ENCODE results near the gene ENGASE.

The ENGASE gene

GRCh38 chr17:79096477-79096876, 21.9 kb downstream of the ENGASE start:
- no peak for DNase-seq

- no peak for DNase-seq
Observed at GRCh38 chr17:79097226-79098055, 22.8 kb downstream of the ENGASE start.

- DNase-seq, result no peak
Observed at GRCh38 chr17:79098282-79098867, 23.8 kb downstream of the ENGASE start.

DNA sequence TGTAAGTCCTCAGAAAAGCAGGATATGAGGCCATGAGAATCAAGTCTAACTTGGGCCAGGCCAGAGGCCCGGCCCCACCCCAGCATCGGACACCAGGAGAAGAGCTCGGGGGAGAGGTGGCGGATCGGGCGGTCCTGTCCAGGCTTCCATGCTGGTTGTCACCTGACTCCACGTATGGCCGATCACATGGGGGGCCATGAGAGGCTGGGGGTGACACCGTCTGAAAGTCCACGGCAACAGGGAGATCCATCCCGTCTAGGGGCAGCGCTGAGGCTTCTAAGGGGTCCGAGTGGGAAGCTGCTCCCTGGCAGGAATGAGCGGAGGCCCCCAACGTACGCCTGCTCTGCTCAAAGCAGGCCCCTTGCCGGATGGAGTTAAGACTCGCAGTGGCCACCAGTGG, 25.8 kb downstream of the ENGASE start:
- no peak for DNase-seq

DNA sequence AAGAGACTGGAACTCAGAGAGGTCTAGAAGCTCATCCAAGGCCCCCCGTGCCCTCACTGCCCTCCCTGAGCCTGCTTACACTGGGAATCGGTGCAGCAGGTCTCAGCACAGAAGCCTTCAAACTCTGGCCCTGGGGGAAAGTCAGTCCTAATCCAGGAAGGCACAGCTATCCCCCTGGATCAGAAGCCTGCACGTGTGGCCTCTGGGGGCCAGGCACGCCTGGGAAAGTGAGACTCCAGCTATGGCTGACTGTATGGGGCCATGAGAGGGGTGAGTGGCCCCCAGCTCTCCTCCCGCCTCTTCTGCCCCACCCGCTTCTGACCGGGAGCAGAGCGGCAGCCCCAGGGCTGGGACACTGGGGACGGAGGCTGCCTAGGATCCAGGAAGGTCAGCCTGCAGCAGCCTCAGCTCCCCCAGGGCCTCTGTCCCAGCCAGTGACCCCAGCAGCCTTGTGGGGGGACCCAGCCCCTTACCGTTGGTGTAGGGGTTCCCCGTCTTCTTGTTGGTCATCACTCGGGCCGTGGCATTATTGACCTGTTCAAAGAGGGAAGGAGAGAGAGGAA, 26.6 kb downstream of the ENGASE start:
- DNase-seq, result no peak

DNA sequence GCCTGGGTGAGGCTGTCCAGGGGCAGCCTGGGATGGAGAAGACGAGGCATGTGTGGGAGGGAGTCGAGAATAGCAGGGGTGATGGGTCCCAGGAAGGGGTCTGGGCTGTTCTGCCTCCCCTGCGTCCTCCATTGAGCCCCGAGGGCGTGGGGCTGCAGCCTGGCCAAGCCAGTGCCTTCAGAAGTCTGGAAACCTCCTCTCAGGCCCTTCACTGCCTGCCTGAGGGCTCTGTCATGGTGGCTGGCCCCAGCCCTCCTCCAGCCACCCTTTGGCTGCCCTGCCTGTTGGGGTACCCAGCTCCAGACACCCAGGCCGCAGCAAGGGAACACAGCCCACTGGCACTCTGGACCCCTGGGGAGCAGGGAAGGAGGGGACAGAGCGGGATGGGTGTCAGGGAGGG, 27.6 kb downstream of the ENGASE start:
- no peak for DNase-seq

DNA sequence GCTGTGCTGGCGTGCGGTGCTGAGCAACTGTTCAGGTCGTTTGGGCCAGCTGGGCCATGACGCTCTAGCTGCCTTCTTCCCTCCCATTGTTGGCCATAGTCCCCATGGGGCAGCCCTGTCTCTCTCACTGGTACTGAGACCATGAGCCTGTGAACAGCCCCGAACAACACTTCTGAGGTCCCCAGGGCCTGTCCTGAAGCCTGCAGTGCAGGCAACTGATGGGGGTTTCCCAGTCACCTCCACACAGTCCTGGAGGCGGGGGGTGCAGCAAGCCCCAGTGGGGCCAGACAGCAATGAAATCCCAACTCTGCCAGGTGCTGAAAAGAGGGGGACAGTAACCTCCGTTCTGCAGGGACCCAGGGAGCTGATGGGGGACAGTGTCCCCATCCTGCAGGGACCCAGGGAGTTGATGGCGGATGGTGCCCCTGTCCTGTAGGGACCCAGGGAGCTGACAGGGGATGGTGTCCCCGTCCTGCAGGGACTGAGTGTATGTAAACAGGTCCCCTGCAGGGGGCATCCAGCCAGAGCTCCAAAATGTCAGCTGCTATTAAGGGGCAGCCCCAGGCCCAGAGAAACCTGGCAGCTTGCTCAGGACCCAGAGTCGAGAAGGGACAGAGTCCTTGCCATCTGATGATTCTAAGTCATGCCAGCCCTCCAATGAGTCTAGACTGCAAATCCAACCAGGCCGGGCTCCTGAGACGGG, 30.4 kb downstream of the ENGASE start:
- DNase-seq, result no peak

GRCh38 chr17:79105937-79106336, 31.3 kb downstream of the ENGASE start:
- no peak for DNase-seq

DNA sequence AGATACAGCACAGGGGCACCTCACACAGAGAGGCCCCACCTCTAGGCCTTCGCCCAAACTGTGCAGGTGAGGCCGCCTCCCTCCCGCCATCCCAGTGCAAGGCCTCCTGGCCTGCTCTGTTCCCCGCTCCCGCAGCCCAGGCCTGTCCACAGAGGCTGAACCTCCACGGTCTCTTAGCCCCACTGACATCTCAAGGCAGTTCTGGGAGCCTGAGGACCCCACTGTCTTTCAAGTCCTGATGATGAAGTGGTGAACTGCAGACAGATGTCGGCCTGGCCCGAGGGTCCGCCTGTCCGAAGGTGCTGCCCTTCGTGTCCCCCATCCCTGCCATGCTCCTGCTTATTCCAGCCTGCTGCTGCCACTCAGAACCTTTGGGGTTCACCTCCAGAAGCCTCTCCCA, 32.3 kb downstream of the ENGASE start:
- DNase-seq, result no peak

DNA sequence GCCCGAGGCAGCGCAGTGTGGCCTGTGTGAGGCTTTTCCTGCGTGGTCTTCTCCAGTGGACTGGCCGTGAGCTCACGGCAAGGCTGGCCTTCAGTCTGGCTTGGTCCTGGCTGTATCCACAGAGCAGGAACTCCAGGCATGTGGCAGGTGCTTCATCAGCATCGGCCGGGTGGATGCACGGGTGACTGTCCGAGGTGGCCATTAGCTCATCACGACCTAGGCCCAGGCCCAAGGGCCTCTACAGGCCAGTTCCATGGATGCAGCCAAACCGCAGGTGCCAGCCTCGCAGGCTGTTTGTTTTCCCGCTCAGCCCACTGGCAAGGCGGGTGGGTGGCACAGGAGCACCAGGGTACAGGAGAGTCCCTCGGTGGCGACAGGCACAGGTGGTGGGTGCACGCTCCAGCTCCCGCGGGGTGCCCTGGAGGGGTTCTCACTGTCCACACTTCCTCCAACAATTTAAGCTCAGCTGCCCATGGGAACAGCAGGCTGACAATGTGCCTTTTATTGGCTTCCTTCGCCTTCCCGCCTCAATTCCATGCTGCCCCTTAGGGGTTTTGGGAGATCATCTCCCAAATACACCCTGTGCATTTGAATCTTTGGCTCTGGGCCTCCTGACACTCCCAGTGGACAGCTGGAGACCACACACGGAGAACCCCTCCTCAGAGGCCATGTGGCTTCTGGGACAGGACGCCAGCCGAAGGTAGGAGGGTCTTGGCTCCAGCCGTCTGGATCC, 33.0 kb downstream of the ENGASE start:
- no peak for DNase-seq

DNA sequence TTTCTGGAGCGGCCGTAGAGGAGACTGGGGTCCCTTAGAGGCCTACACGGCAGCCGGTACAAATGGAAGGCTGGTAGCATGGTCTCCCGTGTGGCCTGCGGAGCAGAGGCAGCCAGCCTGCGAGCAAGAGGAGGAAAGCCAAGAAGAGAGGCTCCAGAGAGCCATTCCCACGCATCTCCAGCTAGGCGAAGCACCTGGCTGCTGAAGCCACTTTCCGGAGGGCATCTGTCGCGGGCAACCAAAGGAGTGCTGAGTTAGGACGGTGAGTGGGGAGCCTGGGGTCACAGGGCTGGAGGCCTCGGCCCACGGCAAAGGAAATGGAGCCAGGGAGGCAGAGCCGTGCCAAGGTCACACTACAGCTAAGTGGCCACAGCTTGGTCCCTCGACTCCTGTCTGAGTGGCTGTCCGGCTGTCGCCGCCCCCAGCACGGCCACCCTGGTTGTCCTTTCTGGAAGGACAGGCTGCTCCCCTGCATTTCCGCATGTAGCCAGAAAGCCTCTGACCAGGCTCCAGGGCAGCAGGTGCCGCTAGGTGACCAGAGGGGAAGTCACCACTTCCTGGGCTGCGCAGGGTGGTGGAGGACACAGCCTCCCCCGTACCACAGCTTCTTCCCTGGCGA, 33.7 kb downstream of the ENGASE start:
- no peak for DNase-seq

DNA sequence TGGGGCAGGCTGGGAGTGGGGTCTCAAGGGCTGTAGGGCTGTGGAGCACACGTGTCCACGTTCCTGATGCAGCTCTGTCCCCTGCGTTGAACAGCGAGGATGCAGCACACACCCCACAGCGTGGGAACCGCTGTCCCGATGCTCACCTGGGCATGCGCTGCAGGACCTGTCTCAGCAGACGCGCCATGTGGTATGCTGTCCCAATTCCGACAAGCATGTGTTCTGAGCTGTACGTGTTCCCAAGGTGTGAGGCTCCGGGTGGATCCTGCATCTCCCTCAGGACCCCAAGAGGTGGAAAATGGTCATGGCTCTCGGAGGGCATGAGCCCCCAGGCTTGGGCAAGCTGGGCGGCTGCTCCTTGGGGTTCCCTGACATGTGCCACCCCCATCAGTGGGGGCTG, 34.2 kb downstream of the ENGASE start:
- DNase-seq, result no peak

- no peak for DNase-seq
Observed at GRCh38 chr17:79109584-79109983, 35.0 kb downstream of the ENGASE start.

GRCh38 chr17:79111097-79111496, 36.5 kb downstream of the ENGASE start:
- no peak for DNase-seq

GRCh38 chr17:79112471-79112870, 37.8 kb downstream of the ENGASE start:
- no peak for DNase-seq

GRCh38 chr17:79113699-79114457, 39.3 kb downstream of the ENGASE start:
- DNase-seq, result no peak

GRCh38 chr17:79114458-79115301, 40.1 kb downstream of the ENGASE start:
- DNase-seq, result no peak

DNA sequence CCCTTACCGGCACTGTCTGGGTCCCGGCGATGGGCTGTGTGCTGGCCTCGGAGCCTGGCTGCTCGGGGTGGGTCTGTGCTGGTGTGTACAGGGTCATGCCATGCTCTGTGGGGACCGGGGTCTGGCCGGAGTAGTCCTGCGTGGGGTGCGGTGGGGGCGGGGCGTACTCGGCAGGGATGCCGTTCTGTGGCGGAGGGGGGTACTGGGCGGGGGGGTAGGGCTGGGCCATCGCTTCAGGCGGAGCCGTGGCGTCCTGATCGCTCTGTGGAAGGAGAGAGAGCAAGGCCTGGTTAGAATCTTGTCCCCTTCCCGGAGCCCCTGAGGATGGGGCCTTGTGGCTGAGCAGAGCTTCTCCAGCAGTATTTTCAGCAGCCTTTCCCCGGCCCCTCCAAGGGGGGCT, 40.9 kb downstream of the ENGASE start:
- DNase-seq, result no peak

DNA sequence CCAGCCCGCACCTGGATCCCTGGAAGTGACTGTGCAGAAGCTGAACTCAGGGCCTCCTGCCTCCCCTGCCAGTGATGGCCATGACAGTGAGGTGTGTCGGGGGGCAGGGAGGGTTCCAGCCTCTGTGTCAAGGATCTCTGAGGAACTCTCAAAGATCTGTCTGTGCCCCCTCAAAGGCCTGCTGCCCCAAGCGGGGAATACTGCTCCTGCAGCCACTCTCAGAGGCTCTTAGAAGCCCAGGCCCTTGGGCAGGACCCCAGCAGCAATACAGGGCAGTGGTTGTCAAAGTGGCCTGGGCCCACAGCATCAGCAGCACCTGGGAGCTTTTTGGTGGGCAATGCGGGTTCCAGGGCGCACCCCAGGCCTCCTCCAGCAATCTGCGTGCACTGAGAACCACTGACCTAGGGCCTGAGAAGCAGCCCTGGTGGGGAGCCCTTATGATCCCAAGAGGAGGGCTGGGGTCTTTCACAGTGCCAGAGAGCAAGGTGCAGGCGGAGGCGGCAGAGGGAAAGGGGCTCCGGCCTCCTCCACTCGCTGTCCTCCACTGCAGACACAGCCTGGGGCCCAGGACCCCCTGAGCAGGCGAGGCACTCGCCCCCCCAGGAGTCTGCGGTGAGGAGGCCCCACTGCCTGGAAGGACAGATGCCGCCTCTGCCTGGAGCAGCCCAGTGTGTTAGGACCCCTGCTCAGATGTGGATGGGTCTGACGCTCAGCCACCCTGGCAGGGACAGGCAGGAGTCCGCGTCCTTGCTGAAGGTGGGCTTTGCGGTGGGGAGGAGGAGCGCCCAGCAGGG, 42.1 kb downstream of the ENGASE start:
- no peak for DNase-seq

DNA sequence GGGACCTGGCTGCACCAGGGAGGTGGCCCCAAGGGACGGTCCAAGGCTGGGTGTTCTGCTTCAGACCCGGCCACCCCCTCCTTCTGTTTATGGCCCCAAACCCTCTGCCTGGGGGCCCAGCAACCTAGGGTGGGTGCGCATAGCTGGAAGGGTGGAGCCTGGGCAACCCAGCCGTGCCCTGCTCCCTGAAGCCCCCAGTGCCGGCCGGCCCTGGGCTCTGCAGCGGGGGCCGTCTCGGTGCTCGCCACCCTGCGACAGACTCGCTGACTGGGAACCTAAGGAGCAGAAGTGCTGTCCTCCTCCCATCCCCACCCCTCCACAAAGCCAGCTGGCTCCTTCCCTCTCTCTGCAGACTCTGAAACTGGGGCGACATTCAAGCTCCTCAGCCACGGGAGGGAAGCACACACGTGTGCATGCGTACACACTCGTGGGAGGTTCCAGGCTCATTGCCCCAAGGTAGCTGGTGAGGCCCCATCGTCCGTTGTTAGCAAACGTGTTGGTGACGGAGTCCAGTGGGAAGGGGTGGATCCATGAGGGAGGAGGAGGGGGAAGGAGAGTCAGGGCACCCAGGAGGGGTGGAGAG, 43.4 kb downstream of the ENGASE start:
- no peak for DNase-seq
